ENCODE measurements around the gene LYST.

GRCh38 chr1:235720544-235720943 is 146.2 kb downstream of the LYST start:
- TF ChIP-seq CTCF (IDR thresholded peaks at IDR 0.05; ENCODE audit: insufficient read depth, low read length, poor library complexity, severe bottlenecking) (no peak), EZH2phosphoT487 (conservative IDR thresholded peaks at IDR 0.05; ENCODE audit: low read length) (no peak)
